GM21515 (cell line): Measurements from ENCODE around the gene SWI5.
A peak's percentile ranks its signal among the peaks of the same experiment; 100 is the strongest.
"Not testable (repeated sequence)": the region's sequence is repeated elsewhere in the genome, so short reads cannot be mapped to it uniquely, and the experiment has no call there.

ENCODE experiments used
- ATAC-seq: cut with Tn5 transposase; IDR thresholded peaks from one replicate; pipeline ENCODE4 v1.9.1; 2021; ENCODE audit not compliant: unreplicated experiment

SWI5 gene

DNA sequence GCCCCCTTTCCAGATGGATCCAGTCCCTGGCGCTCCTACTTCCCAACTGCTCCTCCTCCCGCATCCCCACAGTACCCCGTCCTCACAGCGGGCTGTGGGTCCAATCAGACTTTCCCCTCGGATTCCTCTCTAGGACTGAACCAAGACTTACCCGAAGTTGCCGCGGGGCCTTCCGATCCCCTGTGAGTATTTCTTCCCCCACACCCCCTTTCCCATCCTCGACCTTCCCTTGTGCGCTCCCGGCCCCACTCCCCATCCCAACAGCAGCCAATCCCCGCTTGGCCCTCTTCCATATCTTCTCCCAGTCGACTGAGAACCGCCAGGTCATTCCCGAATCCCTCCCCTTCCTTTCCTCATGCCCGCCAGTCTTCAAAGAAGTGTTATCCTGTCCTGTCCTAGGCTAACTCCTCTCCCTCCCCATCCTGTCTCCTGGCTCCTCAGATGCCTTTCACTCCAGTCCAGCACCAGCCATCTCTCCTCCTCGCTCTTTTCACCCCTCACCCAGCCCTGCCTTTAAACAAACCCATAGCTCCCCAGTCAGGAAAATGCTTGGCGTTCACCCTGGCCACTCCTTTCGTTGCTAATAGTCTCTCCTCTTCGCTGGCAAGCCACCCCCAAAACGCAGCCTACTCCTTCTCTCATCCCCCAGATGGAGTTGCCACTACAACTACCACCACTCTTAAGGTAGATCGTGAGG is 646 bp downstream of the SWI5 start:
- ATAC-seq, result peak; percentile 8

DNA sequence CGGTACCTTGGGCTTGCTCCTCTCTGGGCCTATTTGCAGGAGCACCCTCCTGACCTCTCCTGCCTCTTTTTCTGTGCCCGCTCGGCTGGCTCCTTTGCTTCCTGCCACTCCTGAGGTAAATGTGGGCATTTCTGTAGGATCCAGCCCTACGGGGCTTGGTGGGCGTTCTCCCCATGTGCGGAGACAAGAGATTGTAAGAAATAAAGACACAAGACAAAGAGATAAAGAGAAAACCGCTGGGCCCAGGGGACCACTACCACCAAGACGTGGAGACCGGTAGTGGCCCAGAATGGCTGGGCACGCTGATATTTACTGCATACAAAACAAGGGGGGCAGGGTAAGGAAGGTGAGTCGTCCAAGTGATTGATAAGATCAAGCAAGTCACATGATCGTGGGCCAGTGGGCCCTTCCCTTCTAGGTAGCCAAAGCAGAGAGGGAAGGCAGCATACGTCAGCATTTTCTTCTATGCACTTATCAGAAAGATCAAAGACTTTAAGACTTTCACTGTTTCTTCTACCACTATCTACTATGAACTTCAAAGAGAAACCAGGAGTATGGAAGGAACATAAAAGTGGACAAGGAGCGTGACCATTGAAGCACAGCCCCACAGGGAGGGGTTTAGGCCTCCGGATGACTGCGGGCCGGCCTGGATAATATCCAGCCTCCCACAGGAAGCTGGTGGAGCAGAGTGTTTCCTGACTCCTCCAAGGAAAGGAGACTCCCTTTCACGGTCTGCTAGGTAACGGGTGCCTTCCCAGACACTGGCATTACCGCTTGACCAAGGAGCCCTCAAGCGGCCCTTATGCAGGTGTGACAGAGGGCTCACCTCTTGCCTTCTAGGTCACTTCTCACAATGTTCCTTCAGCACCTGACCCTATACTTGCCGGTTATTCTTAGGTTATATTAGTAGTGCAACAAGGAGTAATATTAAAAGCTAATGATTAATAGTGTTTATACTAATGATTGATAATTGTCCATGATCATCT is 3.3 kb downstream of the SWI5 start:
- ATAC-seq, result not testable (repeated sequence)

DNA sequence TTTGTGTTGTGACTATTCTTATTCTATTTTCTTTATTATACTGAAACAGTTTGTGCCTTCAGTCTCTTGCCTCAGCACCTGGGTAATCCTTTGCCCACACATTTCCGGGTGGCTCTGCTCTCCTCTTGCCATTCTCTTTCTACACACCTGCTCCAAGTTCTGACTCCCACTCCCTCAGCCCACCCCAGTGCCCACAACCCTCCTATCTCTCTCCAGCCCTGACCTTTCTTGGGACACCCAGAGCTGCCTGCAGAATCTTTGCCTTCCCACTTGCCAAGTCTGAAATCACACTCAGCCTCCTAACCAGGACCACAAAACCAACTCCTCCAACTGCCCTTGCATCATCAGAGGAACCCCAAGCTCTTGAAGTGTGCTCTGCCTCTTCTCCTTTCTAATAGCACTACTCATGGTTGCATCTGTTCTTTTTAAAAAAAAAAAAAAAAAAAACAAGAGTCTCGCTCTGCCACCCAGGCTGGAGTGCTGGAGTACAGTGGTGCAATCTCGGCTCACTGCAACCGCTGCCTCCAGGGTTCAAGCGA is 4.1 kb downstream of the SWI5 start:
- ATAC-seq, result no peak

DNA sequence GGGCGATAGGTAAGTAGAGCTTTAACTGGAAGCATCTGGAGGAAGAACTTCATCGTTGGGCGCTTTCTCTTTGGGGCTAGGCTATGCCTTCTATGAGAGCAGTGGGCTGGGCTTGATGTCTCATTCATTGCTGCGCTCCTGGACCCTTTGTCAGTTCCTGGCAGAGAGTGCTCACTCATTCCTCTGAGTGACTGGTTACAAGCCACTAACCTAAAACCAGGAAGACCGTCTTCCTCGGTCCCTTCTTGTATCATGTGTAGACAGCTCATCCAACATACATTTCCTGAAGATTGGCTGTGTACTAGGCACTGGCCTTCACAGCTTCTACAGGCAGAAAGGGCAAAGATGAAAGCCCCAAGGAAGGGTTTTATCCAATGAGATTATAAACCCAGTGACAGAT is 6.4 kb downstream of the SWI5 start:
- no peak for ATAC-seq

DNA sequence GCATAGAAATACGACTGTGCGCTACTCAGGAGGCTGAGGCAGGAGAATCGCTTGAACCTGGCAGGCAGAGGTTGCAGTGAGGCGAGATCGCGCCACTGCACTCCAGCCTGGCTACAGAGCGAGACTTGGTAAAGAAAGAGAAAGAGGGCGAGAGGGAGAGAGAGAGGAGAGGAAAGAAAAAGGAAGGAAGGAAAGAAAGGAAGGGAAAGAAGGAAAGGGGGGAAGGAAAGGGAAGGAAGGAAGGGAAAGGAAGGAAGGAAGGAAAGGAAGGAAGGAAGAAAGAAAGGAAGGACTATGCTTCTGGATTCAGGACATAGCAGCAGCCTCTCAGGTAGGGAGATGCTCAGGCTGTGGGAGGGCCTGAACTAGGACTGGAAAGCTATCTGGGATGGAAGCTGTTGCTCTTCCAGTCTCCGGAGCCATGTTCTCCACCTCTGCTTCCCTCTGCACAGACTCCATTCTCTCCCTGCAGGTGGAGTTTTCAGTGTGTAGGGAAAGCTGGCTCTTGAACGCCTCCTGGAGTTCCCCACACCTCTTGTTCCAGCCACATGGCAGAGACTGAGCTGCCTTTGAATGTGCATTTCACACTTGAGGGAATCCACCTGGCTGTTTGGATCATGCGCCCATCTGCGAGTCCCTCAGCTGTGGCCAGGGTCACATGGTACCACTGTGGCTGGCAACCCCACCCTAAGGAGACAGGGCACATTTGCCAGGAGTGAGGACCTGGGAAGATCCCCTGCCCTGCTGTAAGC is 9.1 kb downstream of the SWI5 start:
- no peak for ATAC-seq

DNA sequence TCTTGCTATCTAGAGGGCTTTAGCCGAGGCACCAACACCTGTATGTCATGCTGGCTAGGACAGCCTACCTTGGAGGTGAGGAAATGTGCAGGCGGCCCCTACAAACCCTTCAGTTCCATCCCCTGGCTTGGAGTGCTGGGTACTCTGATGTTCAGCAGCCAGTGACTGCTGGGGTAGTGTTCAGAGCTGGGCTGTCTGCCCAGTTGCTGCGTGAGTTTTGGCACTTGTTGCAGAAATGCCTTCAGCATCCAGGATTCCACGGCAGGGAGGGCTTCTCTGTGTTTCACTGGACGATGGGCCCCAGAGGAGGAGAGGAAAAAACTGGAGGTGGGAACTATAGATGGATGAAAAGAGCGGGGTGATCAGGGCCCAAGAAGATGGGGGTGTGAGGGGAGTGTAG is 10.4 kb downstream of the SWI5 start:
- ATAC-seq, result no peak

DNA sequence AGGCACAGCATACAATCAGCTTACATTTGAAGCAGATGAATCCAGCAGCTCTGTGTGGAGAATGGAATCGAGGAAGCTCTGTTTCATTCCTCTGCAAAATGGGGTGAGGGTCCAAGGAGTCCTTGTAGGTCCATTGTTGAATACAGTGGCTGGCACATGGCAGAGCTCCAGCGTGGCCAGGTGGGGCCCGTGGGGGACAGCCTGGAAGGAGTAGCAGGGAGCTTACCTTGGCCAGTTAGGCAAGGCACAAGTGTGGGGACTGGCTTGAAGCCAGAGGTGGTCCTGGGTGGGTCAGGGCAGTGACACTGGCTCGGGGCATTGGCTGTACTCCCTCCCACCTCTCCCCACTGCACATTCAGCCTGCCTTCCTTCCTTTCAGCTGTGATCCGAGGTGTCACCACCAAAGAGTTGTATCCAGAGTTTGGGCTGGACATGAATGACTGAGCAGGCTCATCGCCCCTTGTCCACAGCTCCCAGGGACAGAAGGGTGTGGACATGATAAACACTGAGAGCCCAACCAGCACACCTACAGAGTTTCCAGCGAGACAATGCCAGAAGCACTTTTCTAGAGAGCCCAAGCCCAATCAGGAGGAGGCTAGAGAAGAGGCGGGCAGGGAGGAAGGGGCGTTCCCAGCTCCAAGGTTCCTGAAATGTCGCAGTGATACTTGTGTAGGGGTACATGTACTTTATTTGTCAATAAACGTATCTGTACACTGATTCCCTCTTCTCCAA is 12.4 kb downstream of the SWI5 start:
- no peak for ATAC-seq

DNA sequence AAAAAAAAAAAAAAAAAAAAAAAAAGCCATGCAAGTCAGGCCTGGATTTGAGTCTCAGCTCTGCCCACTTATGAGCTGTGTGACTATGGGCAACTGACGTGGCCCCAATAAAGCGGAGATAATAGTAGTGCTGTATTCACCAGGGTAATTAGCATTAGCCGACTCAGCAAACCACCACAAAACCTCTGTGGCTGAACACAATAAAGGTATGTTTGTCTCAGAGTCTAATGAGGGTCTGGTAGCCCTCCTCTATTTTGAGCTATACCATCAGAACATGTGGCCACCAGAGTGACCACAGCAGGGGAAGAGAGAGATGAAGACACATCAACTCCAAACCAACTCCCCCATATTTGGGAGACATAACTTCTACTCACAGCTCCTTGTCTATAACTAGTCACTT is 15.9 kb downstream of the SWI5 start:
- no peak for ATAC-seq

DNA sequence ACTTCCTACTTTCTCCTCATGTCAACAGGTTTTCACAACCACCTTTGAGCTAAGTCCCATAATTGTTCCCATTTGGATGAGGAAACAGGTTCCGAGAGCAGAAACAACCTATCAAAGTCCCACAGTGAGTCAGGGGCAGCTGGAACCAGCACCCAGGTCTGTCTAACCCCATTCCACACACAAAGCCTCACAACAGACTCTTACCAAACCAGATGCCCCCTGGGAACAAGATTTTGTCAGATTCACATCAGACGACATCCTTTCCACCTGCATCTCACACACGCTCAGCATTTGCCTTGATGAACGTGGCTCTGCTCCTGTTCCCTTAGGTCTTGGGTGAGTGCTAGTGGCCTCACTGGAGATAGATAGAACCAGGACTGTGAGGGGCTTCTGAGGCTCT is 17.0 kb downstream of the SWI5 start:
- ATAC-seq, result no peak

DNA sequence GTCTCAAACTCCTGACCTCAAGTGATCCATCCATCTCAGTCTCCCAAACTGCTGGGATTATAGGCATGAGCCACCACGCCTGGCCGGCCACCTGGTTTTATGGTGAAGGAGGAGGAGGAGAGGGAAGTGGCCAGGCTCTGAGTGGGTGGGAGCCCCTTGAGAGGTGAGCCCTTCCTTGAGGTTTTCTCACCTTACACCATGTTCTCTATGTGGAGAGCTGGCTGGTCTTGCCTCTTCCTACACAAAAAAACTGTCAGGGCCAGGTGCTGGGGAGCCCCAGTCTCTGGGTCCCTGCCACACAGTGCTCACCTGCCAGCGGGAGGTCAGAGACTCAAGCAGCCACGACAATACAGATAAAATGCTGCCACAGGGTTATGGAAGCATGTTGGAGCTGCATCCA is 18.1 kb downstream of the SWI5 start:
- ATAC-seq, result no peak

DNA sequence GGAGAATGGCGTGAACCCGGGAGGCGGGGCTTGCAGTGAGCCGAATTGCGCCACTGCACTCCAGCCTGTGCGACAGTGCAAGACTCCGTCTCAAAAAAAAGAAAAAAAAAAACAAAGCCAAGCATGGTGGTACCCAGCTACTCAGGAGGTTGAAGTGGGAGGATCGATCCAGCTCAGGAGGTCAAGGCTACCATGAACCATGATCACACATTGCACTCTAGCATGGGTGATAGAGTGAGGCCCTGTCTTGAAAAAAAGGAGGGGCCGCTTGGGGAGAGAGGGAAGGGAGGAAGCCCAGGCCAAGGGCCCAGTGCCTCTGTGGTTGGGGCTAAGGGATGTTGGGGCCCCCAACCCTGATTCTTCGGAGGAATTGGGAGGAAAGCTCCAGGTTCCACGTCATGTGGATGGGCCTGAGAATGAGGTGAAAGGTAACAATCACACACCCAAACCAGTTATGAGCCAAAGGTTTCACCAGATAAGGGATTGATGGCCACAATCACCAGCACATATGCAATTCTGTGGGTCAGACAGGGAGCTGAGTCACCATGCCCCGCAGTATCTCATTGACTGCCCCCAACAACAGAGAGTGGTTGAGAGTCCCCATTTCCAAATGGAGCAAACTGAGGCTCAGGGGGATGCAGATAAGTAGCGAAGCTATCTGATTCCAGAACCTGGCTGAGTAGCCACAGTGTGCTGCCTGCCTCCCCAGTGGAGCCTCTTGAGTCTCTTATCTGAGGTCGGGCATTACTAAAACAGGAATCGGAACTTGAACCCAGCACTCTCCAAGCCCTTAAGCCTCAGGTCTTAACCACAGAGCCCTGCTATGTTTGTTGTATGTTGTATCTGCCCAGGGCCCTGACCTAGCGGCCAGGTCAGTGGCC is 20.5 kb downstream of the SWI5 start:
- no peak for ATAC-seq

DNA sequence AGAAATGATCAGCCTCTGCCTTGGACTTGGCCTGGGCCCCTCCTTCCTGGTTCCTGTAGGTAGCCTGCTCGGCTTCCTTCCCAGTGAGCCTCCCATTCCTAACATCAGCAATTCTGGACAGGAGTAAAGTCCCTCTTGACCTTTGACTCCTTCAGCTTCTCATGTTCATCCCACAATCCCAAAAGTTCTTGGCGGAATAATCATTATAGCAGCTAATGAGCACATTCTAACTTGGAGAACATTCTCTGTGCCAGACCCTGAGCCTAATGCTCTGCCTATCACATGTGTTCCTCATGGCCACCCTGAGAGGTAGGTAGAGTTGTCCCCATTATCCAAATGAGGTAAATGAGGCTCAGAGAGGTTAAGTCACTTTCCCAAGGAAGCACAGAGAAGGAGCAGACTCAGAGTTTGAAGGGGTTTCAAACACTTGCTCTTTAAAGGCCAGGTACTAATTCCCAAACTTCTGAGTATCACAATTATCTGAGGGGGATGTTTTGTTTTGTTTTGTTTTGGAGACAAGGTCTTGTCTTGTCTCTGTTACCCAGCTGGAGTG is 21.2 kb downstream of the SWI5 start:
- no peak for ATAC-seq

DNA sequence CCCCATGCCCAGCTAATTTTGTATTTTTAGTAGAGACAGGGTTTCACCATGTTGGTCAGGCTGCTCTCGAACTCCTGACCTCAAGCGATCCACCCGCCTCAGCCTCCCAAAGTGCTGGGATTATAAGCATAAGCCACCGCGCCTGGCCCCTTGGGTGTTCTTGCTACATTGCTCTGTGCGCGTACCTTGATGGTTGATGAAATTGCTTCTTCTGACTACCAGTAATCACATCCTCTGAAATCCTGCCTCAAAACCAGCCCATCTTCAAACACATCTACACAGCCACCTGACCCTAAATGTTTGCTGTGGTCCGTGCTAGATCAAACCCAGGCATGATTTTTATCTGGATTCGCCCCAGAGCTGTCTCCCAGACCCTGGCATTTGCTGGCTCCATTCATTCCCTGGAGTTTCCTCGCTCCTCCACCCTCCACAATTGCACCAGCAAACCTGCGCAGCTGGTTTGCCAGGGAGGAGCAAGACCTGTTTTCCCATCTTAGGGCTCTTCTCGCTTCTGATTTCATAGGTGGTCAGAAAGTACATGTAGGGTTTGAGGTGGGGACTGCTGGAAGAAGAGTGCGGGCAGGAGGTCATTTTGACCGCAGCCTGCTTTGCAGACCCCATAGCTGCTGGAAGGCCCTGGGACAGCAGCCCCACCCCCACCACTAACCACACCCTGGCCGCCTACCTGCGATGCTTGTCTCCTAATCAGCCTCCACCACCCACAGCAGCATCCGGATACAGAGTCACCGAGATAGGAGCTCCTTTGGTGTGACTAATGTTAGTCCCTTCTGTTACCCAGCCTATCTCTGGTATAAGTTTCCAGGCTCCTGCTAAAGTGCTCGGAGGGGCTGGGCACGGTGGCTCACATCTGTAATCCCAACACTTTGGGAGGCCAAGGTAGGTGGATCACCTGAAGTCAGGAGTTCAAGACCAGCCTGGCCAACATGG is 22.7 kb downstream of the SWI5 start:
- ATAC-seq, result no peak

DNA sequence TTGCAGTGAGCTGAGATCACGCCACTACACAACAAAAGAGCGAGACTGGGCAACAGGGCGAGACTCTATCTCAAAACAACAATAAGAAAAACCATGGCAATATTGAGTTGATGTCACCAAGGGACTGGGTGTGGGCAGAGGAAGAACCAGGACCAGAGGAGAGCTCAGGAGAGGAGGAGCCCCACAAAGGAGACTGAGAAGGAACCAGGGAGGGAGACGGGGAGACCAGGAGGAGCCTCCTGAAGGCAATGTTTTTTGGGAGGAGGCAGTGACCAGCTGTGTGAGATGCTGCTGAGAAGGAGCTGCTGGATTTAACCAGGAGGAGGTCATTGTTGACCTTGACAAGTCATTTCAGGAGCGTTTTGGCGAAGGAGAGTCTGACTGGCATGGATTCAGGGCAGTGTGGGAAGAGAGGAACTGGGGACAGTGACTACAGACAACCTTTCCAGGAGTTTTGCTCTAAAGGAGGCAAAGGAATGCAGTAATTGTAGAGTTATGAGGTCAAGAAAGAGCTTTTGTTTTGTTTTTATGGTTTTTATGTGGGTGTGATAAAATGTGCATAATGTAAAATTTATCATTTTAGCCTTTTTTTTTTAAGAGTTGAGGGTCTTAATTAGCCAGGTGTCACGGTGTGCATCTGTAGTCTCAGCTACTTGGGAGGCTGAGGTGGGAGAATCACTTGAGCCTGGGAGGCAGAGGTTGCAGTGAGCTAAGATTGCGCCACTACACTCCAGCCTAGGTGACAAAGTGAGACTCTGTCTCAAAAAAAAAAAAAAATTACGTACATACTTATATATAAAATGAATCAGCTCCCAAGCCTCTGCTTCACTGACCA is 28.3 kb downstream of the SWI5 start:
- ATAC-seq, result no peak

DNA sequence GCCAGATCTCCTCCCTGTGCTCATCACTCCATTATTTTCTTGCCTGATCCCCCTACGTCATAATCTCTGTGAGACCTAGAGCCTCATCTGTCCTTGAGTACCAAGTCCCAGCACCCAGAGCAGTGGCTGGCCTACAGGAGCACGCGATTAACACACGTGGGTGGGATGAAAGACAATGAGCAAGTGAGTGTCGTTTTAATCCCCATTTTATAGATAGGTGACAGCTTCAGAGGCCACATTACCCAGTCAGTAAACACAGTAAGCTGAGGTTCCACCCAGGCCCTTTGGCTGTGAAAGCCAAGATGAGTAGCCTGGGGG is 28.9 kb downstream of the SWI5 start:
- ATAC-seq, result no peak

DNA sequence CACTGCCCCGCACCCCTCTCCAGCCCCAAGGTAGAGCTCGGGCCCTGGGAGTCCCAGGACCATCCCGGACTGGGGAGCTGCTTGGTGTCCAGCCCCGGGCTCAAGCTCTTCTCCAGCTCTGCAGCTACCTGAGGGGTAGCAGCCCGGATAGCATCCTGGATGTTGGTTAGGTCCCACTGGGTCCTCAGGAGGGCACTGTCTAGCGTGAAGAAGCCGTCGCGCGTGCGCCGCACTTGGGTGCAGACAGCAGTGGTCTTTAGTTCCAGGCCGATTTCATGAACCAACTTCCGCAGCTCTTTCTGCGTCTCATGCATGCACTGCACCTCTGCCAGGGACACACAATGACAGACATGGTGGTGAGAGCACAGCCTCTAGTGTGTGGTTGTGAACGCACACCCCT is 33.5 kb downstream of the SWI5 start:
- no peak for ATAC-seq

DNA sequence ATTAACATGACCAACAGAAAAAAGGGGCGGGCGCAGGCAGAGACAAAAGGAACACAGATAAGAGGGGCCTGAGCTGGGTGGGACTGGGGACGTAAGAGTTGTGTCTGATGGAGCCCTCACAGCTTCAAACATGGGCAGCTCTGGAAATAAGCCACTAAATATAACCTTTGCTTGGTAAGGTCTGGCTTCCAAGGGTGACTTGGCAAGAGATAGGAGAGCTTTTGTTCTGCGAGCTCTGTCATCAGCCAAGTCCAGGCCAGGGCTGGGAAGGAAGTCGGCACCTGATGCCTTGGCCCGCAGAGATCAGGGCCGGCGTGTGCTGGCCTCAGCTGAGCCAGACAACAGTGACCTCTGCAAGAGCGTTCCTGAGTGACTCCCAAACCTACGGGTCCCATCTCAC is 34.4 kb downstream of the SWI5 start:
- ATAC-seq, result no peak

DNA sequence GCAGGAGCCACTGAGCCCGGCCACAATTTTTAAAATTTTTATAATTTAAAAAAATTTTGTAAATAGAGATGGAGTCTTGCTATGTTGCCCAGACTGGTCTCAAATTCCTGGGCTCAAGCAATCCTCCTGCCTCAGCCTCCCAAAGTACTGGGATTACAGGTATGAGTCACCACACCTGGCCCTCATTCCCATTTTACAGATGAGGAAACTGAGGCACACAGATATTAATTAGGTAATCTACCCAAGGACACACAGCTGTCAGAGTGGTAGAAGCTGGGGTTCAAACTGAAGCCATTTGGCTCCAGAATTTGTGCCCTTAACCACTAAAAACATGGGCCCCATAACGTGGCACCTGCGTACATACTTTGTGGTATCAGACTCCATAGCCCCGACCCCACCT is 38.6 kb downstream of the SWI5 start:
- ATAC-seq, result no peak
